AG04449 (cell line): ENCODE measurements around the gene PRDX3.
"Not testable (repeated sequence)": the region's sequence is repeated elsewhere in the genome, so short reads cannot be mapped to it uniquely, and the experiment has no call there.

Experiments used
- CTCF ChIA-PET: fragments of 350-600 bp; formaldehyde crosslinking; extraction: SDS; loops from one replicate; lab custom pipeline; 2021; ENCODE audit warnings: antibody characterized with exemption; lab: Yijun Ruan, JAX
- POLR2A ChIA-PET: fragments of 400-600, 350-600 bp; formaldehyde crosslinking; extraction: SDS; loops from one replicate; lab custom pipeline; 2020; ENCODE audit warnings: antibody characterized with exemption, inconsistent platforms; lab: Yijun Ruan, JAX
- DNase-seq: peaks from one replicate; pipeline ENCODE4 v3.0.0-alpha.2; 2010; ENCODE audit warnings: low read depth, low spot score
- H3K4me3 ChIP-seq: 2 replicates; pipeline ENCODE4 v1.5.1; 2011; ENCODE audit warnings: low read depth, mild to moderate bottlenecking, control low read depth, low read length
- CTCF ChIP-seq: IDR thresholded peaks from one replicate; pipeline ENCODE4 v1.5.1; 2011; ENCODE audit warnings: mild to moderate bottlenecking, moderate library complexity, low read length, control low read depth, inconsistent platforms; ENCODE audit not compliant: insufficient read depth; ENCODE audit errors: missing control alignments

Gene PRDX3

GRCh38 chr10:119149729-119150128 is 28.9 kb downstream of the PRDX3 start:
- H3K4me3 ChIP-seq = no peak overlapping the region
- TF ChIP-seq CTCF = no peak
- DNase-seq = no peak
- CTCF ChIA-PET = interaction anchor here (1.2 kb wide), 1 partner anchor 10 kb away, joined by 3 read pairs; no protein-coding TSS in a partner anchor
- POLR2A ChIA-PET = no interaction called here

GRCh38 chr10:119149157-119149556 is 29.5 kb downstream of the PRDX3 start:
- ChIA-PET CTCF (interaction anchor here (1.2 kb wide), 1 partner anchor 10 kb away, joined by 3 read pairs; no protein-coding TSS in a partner anchor), POLR2A (no interaction called here)
- DNase-seq = no peak
- no peak for TF ChIP-seq CTCF
- H3K4me3 ChIP-seq = no peak overlapping the region

DNA sequence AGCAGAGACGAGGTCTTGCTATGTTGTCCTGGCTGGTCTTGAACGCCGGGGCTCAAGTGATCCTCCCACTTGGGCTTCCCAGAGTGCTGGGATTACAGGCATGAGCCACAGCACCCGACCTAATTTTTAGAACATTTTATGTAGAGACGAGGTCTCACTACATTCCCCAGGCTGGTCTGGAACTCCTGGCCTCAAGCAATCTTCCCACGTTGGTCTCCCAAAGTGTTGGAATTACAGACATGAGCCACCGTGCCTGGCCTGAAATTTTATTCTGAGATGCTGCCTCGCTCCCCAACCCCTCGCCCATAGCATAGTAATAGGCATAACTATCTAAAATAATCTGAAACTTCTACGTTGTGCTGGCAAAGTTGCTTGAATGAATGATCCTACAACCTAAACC is 35.0 kb downstream of the PRDX3 start:
- no peak for TF ChIP-seq CTCF
- POLR2A ChIA-PET = no interaction called here
- CTCF ChIA-PET = no interaction called here

GRCh38 chr10:119140603-119141245 is 37.9 kb downstream of the PRDX3 start:
- no peak for DNase-seq
- no peak for TF ChIP-seq CTCF
- POLR2A ChIA-PET = no interaction called here
- H3K4me3 ChIP-seq = no peak overlapping the region
- CTCF ChIA-PET = interaction anchor here (1.3 to 3.2 kb wide), 3 partner anchors 12 to 58 kb away, joined by 3 to 18 read pairs (median 3); no protein-coding TSS in a partner anchor

More for the DNA sequence above, 35.0 kb downstream of the PRDX3 start:
- no peak overlapping the region for H3K4me3 ChIP-seq
- DNase-seq = no peak

DNA sequence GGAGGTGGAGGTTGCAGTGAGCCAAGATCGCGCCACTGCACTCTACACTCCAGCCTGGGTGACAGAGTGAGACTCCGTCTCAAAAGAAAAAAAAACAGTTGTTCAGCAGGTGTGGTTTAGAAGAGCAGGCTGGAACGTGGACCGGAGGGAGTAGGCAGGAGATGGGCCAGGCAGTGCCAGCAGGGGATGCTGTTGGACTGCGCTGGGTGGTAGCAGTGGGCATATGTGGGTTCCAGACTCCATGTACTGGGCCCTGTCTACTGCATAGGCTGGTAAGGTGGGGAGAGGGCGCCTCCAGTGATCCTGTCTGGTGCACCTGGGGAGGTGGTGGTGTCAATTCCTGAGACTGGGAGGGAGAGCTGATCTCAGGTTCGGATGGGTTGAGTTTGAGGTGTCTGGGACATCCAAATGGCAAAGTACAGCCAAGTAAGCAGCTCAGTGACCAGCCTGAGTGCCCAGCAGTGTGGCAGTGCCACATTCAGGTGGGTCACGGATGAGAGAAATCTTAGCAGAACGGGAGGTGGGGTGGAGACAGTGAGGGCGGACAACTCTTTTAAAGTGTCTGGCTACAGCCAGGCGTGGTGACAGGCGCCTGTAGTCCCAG is 39.0 kb downstream of the PRDX3 start:
- ChIA-PET CTCF (interaction anchor here (0.7 to 3.2 kb wide), 7 partner anchors 8 to 277 kb away, joined by 3 to 18 read pairs (median 3); no protein-coding TSS in a partner anchor), POLR2A (no interaction called here)
- TF ChIP-seq CTCF = peak; percentile 78
- no peak for DNase-seq
- no peak overlapping the region for H3K4me3 ChIP-seq

GRCh38 chr10:119138346-119139306 is 40.0 kb downstream of the PRDX3 start:
- no peak for TF ChIP-seq CTCF
- no peak overlapping the region for H3K4me3 ChIP-seq
- POLR2A ChIA-PET = interaction anchor here (0.7 kb wide), 1 partner anchor 61 kb away, joined by 3 read pairs; no protein-coding TSS in a partner anchor
- CTCF ChIA-PET = interaction anchor here (0.7 to 3.2 kb wide), 6 partner anchors 11 to 278 kb away, joined by 3 to 18 read pairs (median 3); no protein-coding TSS in a partner anchor
- peak; percentile 21 for DNase-seq

DNA sequence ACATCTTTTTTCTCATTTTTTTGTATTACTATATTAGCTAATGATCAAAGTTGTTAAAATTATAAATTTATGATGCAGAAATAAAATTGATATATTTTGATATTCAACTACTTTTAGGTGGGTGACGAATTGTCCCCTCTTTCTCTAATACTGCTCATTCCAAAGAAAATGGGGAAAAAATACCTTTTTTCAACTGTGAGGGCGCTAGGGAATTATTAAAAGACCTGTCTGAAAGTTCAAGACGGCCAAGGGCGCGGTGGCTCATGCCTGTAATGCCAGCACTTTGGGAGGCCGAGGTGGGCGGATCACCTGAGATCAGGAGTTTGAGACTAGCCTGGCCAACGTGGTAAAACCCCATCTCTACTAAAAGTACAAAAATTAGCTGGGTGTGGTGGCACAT is 40.7 kb downstream of the PRDX3 start:
- not testable (repeated sequence) for H3K4me3 ChIP-seq, DNase-seq
- ChIA-PET POLR2A (interaction anchor here (0.7 kb wide), 1 partner anchor 61 kb away, joined by 3 read pairs; no protein-coding TSS in a partner anchor), CTCF (interaction anchor here (0.7 to 3.2 kb wide), 2 partner anchors 61 to 86 kb away, joined by 3 to 18 read pairs; no protein-coding TSS in a partner anchor)
